ENCODE results near the gene ASXL2.

Gene ASXL2

DNA sequence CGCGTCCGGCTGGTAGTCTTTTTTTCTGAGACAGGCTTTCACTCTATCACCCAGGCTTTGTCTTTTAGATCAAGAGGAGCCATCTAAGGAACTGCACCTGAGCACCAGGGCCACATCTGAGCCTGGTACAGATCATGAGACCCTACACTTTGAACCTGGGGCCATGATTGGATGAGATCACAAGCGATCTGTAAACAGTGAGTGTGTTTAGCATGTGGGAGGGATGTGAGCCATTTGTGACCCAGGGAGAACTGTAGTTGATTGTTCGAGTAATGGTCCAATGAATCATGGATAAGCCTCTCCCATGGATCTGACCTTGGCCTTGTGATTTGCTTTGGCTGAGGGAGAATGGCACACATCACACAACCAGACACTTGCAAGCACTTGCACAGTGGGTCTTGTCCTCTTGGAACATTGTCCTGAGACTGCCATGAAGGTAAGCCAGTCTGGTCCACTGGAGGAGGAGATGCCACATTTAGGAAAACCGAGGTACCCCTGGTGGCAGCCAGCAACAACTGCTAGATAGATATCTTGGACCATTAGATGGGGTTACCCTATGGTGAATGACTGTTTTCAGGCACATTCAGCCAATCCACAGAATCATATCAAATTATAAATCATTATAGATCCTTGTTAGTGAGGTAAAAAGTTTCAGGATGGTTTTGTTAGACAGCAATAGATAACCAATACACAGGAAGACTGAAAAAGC, 185.4 kb downstream of the ASXL2 start:
- DNase-seq (ENCODE audit: low read depth in 3 of 3), result no peak

DNA sequence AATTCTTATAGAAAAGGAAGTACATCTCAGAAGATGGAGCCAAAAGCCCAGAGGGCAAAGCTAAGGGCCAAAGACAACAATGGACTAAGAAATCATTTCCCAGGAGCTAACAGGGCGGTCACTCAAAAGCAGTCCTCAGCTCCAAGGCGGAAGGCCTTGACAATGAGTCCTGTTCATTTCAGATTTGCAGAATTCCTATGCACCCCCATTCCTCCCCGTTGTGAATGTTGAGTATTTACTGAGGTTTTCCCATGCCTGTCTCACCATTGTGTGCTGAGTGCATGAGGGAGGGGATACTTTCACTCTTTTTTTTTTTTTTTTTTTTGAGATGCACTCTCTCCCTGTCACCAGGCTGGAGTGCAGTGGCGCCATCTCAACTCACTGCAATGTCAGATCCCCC, 186.1 kb downstream of the ASXL2 start:
- no peak for DNase-seq (ENCODE audit: low read depth in 3 of 3)

DNA sequence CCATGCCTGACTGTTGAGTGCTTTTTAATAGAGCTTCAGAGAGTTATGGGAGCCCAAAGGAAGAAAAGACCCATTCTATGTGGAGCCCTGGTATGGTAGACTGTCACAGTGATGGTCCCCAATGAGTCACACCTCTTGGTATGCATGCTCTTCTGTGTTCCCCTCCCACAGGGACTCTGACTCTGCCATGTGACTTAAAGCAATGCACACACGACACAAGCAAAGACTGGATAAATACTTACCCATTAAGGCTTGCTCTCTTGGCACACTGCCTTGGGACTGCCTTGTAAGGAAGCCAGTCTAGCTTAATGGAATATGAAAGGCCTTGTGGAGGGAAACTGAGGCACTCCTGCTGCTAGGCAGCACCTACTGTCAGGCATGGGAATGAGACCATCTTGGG, 188.2 kb downstream of the ASXL2 start:
- DNase-seq (ENCODE audit: low read depth in 3 of 3), result no peak

GRCh38 chr2:25688236-25688635, 190.1 kb downstream of the ASXL2 start:
- DNase-seq (ENCODE audit: low read depth in 3 of 3), result no peak

GRCh38 chr2:25685741-25686140, 192.5 kb downstream of the ASXL2 start:
- DNase-seq (ENCODE audit: low read depth in 3 of 3), result no peak

GRCh38 chr2:25684577-25685473, 193.5 kb downstream of the ASXL2 start:
- no peak for DNase-seq (ENCODE audit: low read depth in 3 of 3)
